ENCODE data around the gene RNU6-9. TPM values are rescaled to one million over a fixed set of nuclear protein-coding genes. Genes with fewer than 3 reads are reported as not detected.
A peak's percentile ranks its signal among the peaks of the same experiment; 100 is the strongest.

The RNU6-9 gene
- total and polyA plus RNA-seq, 2 of the 13 experiments (the other 11 are each of a cell fraction or from before 2014, with no cell fraction given), result under 0.01 TPM; not detected in 1

DNA sequence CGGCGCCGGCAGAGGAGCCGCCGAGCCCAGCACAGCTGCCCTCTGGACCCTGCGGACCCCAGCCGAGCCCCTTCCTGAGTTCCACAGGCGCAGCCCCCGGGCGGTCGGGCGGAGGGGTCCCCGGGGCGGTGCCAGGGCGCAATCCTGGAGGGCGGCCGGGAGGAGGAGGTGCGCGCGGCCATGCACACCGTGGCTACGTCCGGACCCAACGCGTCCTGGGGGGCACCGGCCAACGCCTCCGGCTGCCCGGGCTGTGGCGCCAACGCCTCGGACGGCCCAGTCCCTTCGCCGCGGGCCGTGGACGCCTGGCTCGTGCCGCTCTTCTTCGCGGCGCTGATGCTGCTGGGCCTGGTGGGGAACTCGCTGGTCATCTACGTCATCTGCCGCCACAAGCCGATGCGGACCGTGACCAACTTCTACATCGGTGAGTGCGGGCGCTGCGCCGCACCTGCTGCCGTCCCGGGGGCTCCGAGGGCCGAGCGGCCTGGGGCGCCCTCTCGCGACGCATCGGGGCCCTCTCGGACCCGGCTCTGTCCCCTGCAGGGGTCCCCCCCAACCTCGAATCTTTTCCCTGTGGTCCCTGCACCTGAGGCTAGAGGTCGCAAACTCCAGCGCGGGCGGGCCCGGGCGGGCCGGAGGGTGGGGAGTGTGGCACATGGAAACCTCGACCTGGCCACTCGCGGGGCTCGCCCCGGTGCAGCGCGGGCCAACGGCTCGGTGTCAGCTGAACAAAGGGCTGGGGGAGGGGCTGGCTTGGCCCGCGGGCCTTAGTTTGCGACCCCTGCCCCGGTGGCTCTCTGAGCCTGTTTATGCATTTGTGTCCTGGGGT is 24.3 kb downstream of the RNU6-9 start, which contains the start of gene KISS1R (continued):
- TF ChIP-seq, protein P1, sequence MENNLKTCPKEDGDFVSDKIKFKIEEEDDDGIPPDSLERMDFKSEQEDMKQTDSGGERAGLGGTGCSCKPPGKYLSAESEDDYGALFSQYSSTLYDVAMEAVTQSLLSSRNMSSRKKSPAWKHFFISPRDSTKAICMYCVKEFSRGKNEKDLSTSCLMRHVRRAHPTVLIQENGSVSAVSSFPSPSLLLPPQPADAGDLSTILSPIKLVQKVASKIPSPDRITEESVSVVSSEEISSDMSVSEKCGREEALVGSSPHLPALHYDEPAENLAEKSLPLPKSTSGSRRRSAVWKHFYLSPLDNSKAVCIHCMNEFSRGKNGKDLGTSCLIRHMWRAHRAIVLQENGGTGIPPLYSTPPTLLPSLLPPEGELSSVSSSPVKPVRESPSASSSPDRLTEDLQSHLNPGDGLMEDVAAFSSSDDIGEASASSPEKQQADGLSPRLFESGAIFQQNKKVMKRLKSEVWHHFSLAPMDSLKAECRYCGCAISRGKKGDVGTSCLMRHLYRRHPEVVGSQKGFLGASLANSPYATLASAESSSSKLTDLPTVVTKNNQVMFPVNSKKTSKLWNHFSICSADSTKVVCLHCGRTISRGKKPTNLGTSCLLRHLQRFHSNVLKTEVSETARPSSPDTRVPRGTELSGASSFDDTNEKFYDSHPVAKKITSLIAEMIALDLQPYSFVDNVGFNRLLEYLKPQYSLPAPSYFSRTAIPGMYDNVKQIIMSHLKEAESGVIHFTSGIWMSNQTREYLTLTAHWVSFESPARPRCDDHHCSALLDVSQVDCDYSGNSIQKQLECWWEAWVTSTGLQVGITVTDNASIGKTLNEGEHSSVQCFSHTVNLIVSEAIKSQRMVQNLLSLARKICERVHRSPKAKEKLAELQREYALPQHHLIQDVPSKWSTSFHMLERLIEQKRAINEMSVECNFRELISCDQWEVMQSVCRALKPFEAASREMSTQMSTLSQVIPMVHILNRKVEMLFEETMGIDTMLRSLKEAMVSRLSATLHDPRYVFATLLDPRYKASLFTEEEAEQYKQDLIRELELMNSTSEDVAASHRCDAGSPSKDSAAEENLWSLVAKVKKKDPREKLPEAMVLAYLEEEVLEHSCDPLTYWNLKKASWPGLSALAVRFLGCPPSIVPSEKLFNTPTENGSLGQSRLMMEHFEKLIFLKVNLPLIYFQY (CRISPR knock-in tag; IDR thresholded peaks at IDR 0.05; ENCODE audit: borderline replicate concordance), result peak; percentile 42; the same call in 1 of the 2 replicates
- TF ChIP-seq ZNF850 (CRISPR knock-in tag; conservative IDR thresholded peaks at IDR 0.05), result no peak
- TF ChIP-seq ZNF446 (CRISPR knock-in tag; IDR thresholded peaks at IDR 0.05), result no peak
- peak; percentile 64; the same call in 1 of the 2 replicates for TF ChIP-seq ISL2 (CRISPR knock-in tag; IDR thresholded peaks at IDR 0.05)
- TF ChIP-seq ARNT2 (CRISPR knock-in tag; IDR thresholded peaks at IDR 0.05; ENCODE audit: low read depth), result peak; percentile 64
- TF ChIP-seq, protein P2, sequence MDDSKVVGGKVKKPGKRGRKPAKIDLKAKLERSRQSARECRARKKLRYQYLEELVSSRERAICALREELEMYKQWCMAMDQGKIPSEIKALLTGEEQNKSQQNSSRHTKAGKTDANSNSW (CRISPR knock-in tag; IDR thresholded peaks at IDR 0.05; ENCODE audit: borderline replicate concordance), result no peak
- TF ChIP-seq ZNF777 (CRISPR knock-in tag; IDR thresholded peaks at IDR 0.05), result peak; percentile 88; the same call in 1 of the 2 replicates
- TF ChIP-seq, protein P3, sequence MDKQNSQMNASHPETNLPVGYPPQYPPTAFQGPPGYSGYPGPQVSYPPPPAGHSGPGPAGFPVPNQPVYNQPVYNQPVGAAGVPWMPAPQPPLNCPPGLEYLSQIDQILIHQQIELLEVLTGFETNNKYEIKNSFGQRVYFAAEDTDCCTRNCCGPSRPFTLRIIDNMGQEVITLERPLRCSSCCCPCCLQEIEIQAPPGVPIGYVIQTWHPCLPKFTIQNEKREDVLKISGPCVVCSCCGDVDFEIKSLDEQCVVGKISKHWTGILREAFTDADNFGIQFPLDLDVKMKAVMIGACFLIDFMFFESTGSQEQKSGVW (CRISPR knock-in tag; IDR thresholded peaks at IDR 0.05; ENCODE audit: borderline replicate concordance), result no peak
- TF ChIP-seq, protein P4, sequence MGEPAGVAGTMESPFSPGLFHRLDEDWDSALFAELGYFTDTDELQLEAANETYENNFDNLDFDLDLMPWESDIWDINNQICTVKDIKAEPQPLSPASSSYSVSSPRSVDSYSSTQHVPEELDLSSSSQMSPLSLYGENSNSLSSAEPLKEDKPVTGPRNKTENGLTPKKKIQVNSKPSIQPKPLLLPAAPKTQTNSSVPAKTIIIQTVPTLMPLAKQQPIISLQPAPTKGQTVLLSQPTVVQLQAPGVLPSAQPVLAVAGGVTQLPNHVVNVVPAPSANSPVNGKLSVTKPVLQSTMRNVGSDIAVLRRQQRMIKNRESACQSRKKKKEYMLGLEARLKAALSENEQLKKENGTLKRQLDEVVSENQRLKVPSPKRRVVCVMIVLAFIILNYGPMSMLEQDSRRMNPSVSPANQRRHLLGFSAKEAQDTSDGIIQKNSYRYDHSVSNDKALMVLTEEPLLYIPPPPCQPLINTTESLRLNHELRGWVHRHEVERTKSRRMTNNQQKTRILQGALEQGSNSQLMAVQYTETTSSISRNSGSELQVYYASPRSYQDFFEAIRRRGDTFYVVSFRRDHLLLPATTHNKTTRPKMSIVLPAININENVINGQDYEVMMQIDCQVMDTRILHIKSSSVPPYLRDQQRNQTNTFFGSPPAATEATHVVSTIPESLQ (CRISPR knock-in tag; conservative IDR thresholded peaks at IDR 0.05), result no peak
- TF ChIP-seq DNMT3B (CRISPR knock-in tag; conservative IDR thresholded peaks at IDR 0.05), result no peak
- peak; percentile 46; the same call in 1 of the 2 replicates for TF ChIP-seq ZFP90 (CRISPR knock-in tag; IDR thresholded peaks at IDR 0.05; ENCODE audit: borderline replicate concordance)
- no peak for TF ChIP-seq ZNF562 (CRISPR knock-in tag; IDR thresholded peaks at IDR 0.05; ENCODE audit: borderline replicate concordance)
- TF ChIP-seq ZBTB7B (CRISPR knock-in tag; IDR thresholded peaks at IDR 0.05), result peak; percentile 90
- TF ChIP-seq, protein P5, sequence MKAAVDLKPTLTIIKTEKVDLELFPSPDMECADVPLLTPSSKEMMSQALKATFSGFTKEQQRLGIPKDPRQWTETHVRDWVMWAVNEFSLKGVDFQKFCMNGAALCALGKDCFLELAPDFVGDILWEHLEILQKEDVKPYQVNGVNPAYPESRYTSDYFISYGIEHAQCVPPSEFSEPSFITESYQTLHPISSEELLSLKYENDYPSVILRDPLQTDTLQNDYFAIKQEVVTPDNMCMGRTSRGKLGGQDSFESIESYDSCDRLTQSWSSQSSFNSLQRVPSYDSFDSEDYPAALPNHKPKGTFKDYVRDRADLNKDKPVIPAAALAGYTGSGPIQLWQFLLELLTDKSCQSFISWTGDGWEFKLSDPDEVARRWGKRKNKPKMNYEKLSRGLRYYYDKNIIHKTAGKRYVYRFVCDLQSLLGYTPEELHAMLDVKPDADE (CRISPR knock-in tag; IDR thresholded peaks at IDR 0.05), result peak; percentile 64; the same call in 1 of the 2 replicates
- TF ChIP-seq, protein P6, sequence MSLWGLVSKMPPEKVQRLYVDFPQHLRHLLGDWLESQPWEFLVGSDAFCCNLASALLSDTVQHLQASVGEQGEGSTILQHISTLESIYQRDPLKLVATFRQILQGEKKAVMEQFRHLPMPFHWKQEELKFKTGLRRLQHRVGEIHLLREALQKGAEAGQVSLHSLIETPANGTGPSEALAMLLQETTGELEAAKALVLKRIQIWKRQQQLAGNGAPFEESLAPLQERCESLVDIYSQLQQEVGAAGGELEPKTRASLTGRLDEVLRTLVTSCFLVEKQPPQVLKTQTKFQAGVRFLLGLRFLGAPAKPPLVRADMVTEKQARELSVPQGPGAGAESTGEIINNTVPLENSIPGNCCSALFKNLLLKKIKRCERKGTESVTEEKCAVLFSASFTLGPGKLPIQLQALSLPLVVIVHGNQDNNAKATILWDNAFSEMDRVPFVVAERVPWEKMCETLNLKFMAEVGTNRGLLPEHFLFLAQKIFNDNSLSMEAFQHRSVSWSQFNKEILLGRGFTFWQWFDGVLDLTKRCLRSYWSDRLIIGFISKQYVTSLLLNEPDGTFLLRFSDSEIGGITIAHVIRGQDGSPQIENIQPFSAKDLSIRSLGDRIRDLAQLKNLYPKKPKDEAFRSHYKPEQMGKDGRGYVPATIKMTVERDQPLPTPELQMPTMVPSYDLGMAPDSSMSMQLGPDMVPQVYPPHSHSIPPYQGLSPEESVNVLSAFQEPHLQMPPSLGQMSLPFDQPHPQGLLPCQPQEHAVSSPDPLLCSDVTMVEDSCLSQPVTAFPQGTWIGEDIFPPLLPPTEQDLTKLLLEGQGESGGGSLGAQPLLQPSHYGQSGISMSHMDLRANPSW (CRISPR knock-in tag; IDR thresholded peaks at IDR 0.05; ENCODE audit: borderline replicate concordance), result peak; percentile 51; the same call in 1 of the 2 replicates
- TF ChIP-seq PITX1 (CRISPR knock-in tag; IDR thresholded peaks at IDR 0.05), result peak; percentile 34; the same call in 1 of the 2 replicates
- TF ChIP-seq NCOA2 (CRISPR knock-in tag; IDR thresholded peaks at IDR 0.05), result no peak

Measured in HepG2 (cell line).